Upper lobe of left lung (tissue), 4 donors: ENCODE results near the gene IL17RD.

Experiments used
- CTCF ChIP-seq, 6 experiments: fragments of 450-650 bp in 4 of 6; fragments of 200-600 bp in 2 of 6; sonication (generic) in 2 of 6; IDR thresholded peaks; one replicate each; pipeline ENCODE4 v1.5.1; 2016 to 2019; ENCODE audit warnings: antibody characterized with exemption in 6 of 6
- EP300 ChIP-seq, 4 donors: sonication (generic); formaldehyde crosslinking; IDR thresholded peaks; one replicate each; pipeline ENCODE4 v1.5.1; 2017; ENCODE audit warnings: antibody characterized with exemption in 4 of 4, control low read depth in 2 of 4
- POLR2A ChIP-seq, 4 donors: fragments of 450-650 bp; IDR thresholded peaks; one replicate each; pipeline ENCODE4 v1.5.1; 2016 to 2017; ENCODE audit warnings: antibody characterized with exemption in 4 of 4, mild to moderate bottlenecking in 2 of 4

DNA sequence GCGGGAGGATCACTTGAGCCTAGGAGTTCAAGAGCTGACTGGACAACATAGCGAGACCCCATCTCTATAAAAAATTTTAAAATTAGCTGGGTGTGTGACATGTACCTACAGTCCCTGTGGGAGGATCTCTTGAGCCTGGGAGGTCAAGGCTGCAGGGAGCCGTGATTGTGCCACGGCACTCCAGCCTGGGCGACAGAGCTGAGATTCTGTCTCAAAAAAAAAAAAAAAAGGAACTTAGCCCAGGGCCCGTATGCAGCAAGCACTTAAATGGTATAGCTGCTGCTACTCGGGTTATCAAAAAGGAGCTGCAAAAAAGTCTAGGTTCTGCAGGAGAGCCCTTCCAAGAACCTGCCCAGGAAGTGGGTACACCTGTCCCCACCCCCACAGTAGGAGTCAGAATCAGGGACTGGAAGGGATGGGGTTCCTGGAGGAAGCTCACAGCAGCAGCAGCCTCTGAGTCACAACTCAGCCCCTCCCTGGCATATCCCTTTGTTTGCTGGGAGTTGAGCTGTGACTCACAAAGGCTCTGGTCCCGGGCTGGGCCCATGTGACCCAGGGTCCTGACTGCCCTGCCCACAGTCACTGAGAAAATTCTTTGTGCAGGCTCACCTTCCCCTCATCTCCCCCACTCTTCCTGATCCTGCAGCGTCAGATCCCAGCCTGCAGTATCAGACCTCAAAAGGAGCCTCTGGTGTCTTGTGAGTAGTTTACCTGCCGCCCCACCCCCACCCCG is 104.9 kb downstream of the IL17RD start, which contains the start of gene SPATA12:
- TF ChIP-seq CTCF (IDR thresholded peaks at IDR 0.05) (no peak), POLR2A (IDR thresholded peaks at IDR 0.05) (peak in 1 of 4 donors; percentile 8), EP300 (IDR thresholded peaks at IDR 0.05) (no peak)
